Stomach (tissue), 9 donors: ENCODE measurements around the gene PLPP4. TPM values are rescaled to one million over a fixed set of nuclear protein-coding genes. Genes with fewer than 3 reads are reported as not detected.

ENCODE experiments used
- DNase-seq, 2 donors: peaks; one replicate each; pipeline versions ENCODE4 v3.0.0 to v3.0.0-alpha.2; 2013 to 2019
- H3K27ac ChIP-seq, 5 donors: fragments of 200-600 bp in 4 of 5; sonication (generic) in 4 of 5; one replicate each; pipeline ENCODE4 v1.5.1; 2013 to 2019; ENCODE audit warnings: mild to moderate bottlenecking in 1 of 5, moderate library complexity in 1 of 5
- H3K27me3 ChIP-seq, 3 donors: fragments of 200-600 bp; sonication (generic); one replicate each; pipeline ENCODE4 v1.5.1; 2017 to 2019; ENCODE audit warnings: mixed run types in 1 of 3
- H3K36me3 ChIP-seq, 4 donors: fragments of 200-600 bp; sonication (generic); 1 replicate in 3 of 4; 2 replicates in 1 of 4; pipeline ENCODE4 v1.5.1; 2016 to 2019
- H3K4me1 ChIP-seq, 4 donors: fragments of 200-600 bp; sonication (generic); one replicate each; pipeline ENCODE4 v1.5.1; 2016 to 2019
- H3K4me3 ChIP-seq, 4 donors: fragments of 200-600 bp; sonication (generic) in 3 of 4; one replicate each; pipeline ENCODE4 v1.5.1; 2016 to 2019; ENCODE audit warnings: mild to moderate bottlenecking in 1 of 4
- H3K9me3 ChIP-seq, 4 donors: fragments of 200-600 bp; sonication (generic); one replicate each; pipeline ENCODE4 v1.5.1; 2016 to 2019
- EP300 ChIP-seq: sonication (generic); formaldehyde crosslinking; IDR thresholded peaks from one replicate; pipeline ENCODE4 v1.6.1; 2017; ENCODE audit warnings: antibody characterized with exemption
- POLR2A ChIP-seq, 4 donors: fragments of 450-650 bp; IDR thresholded peaks; one replicate each; pipeline ENCODE4 v1.6.1; 2016; ENCODE audit warnings: antibody characterized with exemption in 4 of 4, control low read depth in 2 of 4, mild to moderate bottlenecking in 1 of 4, moderate library complexity in 1 of 4
- POLR2AphosphoS5 ChIP-seq, 3 donors: sonication (generic); formaldehyde crosslinking; IDR thresholded peaks; one replicate each; pipeline ENCODE4 v1.6.1; 2016; ENCODE audit warnings: antibody characterized with exemption in 3 of 3
- WGBS, 5 donors: extraction: QIAGEN DNeasy Blood & Tissue Kit in 3 of 5; methylation state at CpG; one replicate each; pipeline versions ENCODE4 v1.1.5 to v1.1.7; 2013 to 2018; 5-methylcytosine and 5-hydroxymethylcytosine counted together
- intact Hi-C: fragments of 100-400 bp; cut with DNase I; formaldehyde crosslinking; loops from one replicate; pipeline ENCODE4 v1.15.1; 2023; ENCODE audit warnings: low total_unique reads
- polyA plus RNA-seq, 3 donors: library from polyadenylated mRNA; stranded (reverse); fragments of 200-250 nt; gene quantifications; one replicate each; pipeline ENCODE4 v1.2.3, GENCODE V29; 2013
- total RNA-seq, 5 donors: library from RNA; depleted of rRNA; stranded (reverse); fragments of >200 nt; gene quantifications; one replicate each; pipeline versions ENCODE4 v1.1.0 to v1.2.3, GENCODE V29; 2014 to 2016
- TF ChIP-seq, protein P1 (sequence below), 7 experiments: fragments of 450-650 bp in 4 of 7; fragments of 200-600 bp in 3 of 7; sonication (generic) in 3 of 7; IDR thresholded peaks; one replicate each; pipeline ENCODE4 v1.5.1; 2016 to 2019; ENCODE audit warnings: antibody characterized with exemption in 7 of 7, control low read depth in 2 of 7, mild to moderate bottlenecking in 1 of 7
- donor health status: healthy with polysubstance abuse.
- donor health status: Bipolar disorder and iron deficiency.
- donor health status: healthy.

Gene PLPP4
- total and polyA plus RNA-seq, 8 donors: not detected

DNA sequence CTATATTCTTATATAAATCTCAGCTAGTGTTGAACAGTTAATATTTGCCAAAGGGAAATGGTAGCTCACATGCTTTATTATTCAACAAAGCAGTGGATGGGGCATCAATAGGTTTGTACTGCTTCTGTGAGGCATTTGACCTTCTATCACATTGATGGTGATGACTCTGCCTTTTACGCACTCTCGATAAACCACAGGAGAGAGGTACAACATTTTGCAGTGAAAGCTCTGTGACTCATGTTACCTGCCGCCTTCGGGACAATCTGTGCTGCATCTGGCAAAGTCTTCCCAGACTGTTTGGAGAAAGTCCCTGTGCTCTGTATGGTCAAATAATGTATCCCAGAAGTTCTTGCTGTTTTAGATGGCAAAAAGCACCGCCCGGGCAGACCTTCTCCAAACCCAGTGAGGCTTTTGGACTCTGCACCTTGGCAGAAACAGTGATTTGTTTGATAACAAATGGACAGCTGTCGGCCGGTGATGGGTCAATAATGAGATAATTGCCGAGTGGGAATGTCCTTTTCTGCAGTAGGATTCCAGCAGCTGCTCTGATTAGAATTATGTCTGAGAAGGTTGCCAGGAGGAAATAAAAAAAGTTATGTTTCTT is 61.0 kb downstream of the PLPP4 start:
- H3K27ac ChIP-seq: no peak overlapping the region
- DNase-seq: no peak
- no peaks in the 10 kb centered on the region for H3K9me3 ChIP-seq
- no peaks in the 10 kb centered on the region for H3K4me1 ChIP-seq
- intact Hi-C loops: no loop called here
- no peaks in the 10 kb centered on the region for H3K36me3 ChIP-seq
- peaks cover 0 to 4% (median 0%) of the 10 kb centered on the region in 3 donors for H3K27me3 ChIP-seq
- H3K4me3 ChIP-seq: no peak overlapping the region
- WGBS, 5 donors: 73 to 82% (median 77%) methylated on average over 9 of the region's 9 CpGs
- TF ChIP-seq, protein P1, sequence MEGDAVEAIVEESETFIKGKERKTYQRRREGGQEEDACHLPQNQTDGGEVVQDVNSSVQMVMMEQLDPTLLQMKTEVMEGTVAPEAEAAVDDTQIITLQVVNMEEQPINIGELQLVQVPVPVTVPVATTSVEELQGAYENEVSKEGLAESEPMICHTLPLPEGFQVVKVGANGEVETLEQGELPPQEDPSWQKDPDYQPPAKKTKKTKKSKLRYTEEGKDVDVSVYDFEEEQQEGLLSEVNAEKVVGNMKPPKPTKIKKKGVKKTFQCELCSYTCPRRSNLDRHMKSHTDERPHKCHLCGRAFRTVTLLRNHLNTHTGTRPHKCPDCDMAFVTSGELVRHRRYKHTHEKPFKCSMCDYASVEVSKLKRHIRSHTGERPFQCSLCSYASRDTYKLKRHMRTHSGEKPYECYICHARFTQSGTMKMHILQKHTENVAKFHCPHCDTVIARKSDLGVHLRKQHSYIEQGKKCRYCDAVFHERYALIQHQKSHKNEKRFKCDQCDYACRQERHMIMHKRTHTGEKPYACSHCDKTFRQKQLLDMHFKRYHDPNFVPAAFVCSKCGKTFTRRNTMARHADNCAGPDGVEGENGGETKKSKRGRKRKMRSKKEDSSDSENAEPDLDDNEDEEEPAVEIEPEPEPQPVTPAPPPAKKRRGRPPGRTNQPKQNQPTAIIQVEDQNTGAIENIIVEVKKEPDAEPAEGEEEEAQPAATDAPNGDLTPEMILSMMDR (IDR thresholded peaks at IDR 0.05): no peak
- TF ChIP-seq EP300: no peak
- no peak for TF ChIP-seq POLR2AphosphoS5 (IDR thresholded peaks at IDR 0.05)
- TF ChIP-seq POLR2A (IDR thresholded peaks at IDR 0.05): no peak

DNA sequence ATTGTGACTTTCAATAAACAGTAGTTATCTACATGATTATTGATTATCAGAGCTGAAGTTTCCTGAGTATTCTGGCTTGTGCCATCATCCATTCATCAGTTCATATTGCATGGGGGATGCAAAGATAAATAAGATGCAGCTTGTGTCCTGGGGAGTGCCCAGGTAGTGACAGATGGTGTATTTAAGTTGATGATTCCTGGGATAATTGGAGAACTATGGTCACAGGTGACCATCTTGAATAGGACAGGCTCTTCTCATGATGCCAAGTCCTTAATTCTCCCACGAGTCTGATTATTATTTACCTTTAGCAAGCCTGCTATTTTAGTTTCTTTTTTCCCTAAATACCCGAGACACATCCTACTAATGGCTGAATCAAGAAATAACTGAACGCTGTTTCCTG is 64.9 kb downstream of the PLPP4 start:
- Histone ChIP-seq H3K36me3 (no peaks in the 10 kb centered on the region), H3K4me3 (no peak overlapping the region), H3K4me1 (no peaks in the 10 kb centered on the region), H3K27ac (no peak overlapping the region), H3K9me3 (no peaks in the 10 kb centered on the region), H3K27me3 (no peaks in the 10 kb centered on the region)
- TF ChIP-seq POLR2A (IDR thresholded peaks at IDR 0.05) (no peak), POLR2AphosphoS5 (IDR thresholded peaks at IDR 0.05) (no peak), EP300 (no peak)
- TF ChIP-seq, protein P1 (IDR thresholded peaks at IDR 0.05): no peak
- 47 to 71% (median 58%) methylated on average over 3 of the region's 3 CpGs for WGBS, 5 donors
- DNase-seq: no peak
- intact Hi-C loops: no loop called here

DNA sequence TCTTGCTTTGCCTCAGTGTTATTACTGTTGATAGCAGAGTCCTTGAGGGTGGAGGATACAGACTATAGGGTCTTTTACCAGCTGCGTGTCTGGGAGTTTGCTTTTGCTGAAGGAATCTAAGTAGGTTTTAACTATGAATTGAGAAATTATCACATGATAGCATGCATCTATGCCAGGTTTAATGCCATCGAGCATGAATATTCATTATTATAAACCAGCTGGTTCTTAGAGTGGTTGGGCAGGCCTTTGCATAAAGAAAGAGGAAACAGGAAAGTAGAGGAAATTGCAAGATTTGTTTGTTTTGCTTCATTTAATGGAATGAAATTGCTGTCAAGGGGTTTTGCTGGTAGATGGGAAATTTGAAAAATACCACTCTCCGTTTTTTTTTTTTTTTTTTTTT is 70.7 kb downstream of the PLPP4 start:
- DNase-seq: no peak
- intact Hi-C loops: no loop called here
- TF ChIP-seq, protein P1 (IDR thresholded peaks at IDR 0.05): no peak
- TF ChIP-seq EP300 (no peak), POLR2A (IDR thresholded peaks at IDR 0.05) (no peak), POLR2AphosphoS5 (IDR thresholded peaks at IDR 0.05) (no peak)

DNA sequence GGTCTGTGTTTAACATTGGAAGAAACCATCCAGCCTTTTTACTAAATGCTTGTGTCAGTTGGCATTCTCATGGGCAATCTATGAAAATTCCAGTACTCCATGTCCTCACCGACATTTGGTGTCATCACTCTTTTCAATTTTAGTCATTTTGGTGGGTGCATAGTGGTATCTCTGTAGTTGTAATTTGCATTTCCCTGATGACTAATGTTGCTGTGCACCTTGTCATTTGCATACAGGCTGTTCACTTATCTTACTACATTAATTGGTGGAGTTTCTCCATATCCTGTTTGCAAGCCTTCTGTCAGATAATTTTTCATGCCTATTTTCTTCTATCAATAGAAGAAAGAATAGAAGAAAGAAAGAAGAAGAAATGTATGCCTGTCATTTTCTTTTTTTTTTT is 73.7 kb downstream of the PLPP4 start:
- intact Hi-C loops: no loop called here
- WGBS, 5 donors: 76 to 92% (median 87%) methylated on average over 1 of the region's 1 CpG
- no peak for DNase-seq
- H3K36me3 ChIP-seq: no peaks in the 10 kb centered on the region
- peaks cover 0 to 3% (median 0%) of the 10 kb centered on the region in 4 donors for H3K9me3 ChIP-seq
- H3K4me1 ChIP-seq: no peaks in the 10 kb centered on the region
- H3K27me3 ChIP-seq: no peaks in the 10 kb centered on the region
- no peak overlapping the region for H3K4me3 ChIP-seq
- TF ChIP-seq EP300 (no peak), POLR2AphosphoS5 (IDR thresholded peaks at IDR 0.05) (no peak), POLR2A (IDR thresholded peaks at IDR 0.05) (no peak)
- TF ChIP-seq, protein P1 (IDR thresholded peaks at IDR 0.05): no peak
- H3K27ac ChIP-seq: no peak overlapping the region

More for the DNA sequence above, 70.7 kb downstream of the PLPP4 start:
- Histone ChIP-seq H3K4me3 (no peak overlapping the region), H3K4me1 (no peaks in the 10 kb centered on the region), H3K36me3 (no peaks in the 10 kb centered on the region), H3K27ac (no peak overlapping the region), H3K9me3 (no peaks in the 10 kb centered on the region), H3K27me3 (no peaks in the 10 kb centered on the region)
- WGBS, 5 donors: 81 to 90% (median 88%) methylated on average over 3 of the region's 3 CpGs
